ENCODE results near the gene C2orf49. TPM values are rescaled to one million over a fixed set of nuclear protein-coding genes. Genes with fewer than 3 reads are reported as not detected.

The C2orf49 gene
- total RNA-seq, 1 experiment from 2014 or later, result 17.2 TPM

DNA sequence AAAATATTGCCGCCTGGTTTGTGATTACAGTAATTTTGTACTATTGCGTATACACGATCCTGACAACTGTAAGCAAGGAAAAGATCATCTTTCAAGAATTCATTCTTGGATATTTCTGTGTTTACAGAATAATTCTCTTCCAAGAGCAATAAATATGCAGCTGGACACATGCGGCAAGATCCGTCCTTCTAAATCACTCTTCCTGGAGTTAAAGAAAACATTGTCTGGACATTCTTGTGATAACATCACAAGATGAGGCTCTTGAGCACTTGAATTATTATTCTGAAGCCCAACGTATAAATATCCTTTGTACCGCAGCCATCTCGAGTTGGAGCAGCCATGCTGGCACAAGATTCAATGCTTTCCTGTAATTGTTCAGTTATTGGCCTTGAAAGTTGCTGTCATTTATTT is 51.6 kb downstream of the C2orf49 start:
- intact Hi-C loops (cut with micrococcal nuclease), result no loop called here
- Histone ChIP-seq H3K4me3 (replicated peaks in 1 of 2; ENCODE audit: low read depth in 1 of 2, low read length in 2 of 2) (no peak overlapping the region), H2AFZ (ENCODE audit: low read depth, low read length, poor library complexity, severe bottlenecking) (no peak overlapping the region), H3K27ac (ENCODE audit: low read depth, low read length) (no peak overlapping the region), H4K20me1 (ENCODE audit: insufficient read depth) (peaks cover 3% of the 10 kb centered on the region; the same call in 1 of the 2 replicates), H3K4me1 (ENCODE audit: control insufficient read depth in 1 of 2, insufficient read depth in 2 of 2, low read length in 2 of 2) (peaks cover 25 to 44% of the 10 kb centered on the region in 2 experiments), H3K9me2 (ENCODE audit: insufficient read depth) (no peaks in the 10 kb centered on the region), H3K4me2 (ENCODE audit: low read length) (no peak overlapping the region), H3K9me3 (ENCODE audit: control insufficient read depth in 1 of 2, insufficient read depth in 1 of 2, low read depth in 1 of 2, low read length in 2 of 2) (no peaks in the 10 kb centered on the region), H3K36me3 (ENCODE audit: control insufficient read depth in 1 of 2, insufficient read depth in 2 of 2, low read length in 2 of 2) (peaks cover 24 to 41% of the 10 kb centered on the region in 2 experiments; a peak in 3 of 4 replicates), H3K9ac (ENCODE audit: low read length) (no peak overlapping the region), H3K79me2 (ENCODE audit: insufficient read depth, low read length) (peaks cover 96% of the 10 kb centered on the region), H3K27me3 (ENCODE audit: insufficient read depth, low read length) (no peaks in the 10 kb centered on the region)
- no TSS peak for BruUV-seq (replicated peaks)
- RAD21 ChIA-PET (ENCODE audit: low non-redundant PET in 1 of 2, low total read pairs in 2 of 2, uncharacterized antibody in 2 of 2, unreplicated experiment in 2 of 2), result no interaction called here
- TF ChIP-seq POLR2AphosphoS5 (IDR thresholded peaks at IDR 0.05; ENCODE audit: low read depth, low read length) (no peak), ELF1 (IDR thresholded peaks at IDR 0.05; ENCODE audit: borderline replicate concordance, low read depth) (no peak), CEBPB (IDR thresholded peaks at IDR 0.05; ENCODE audit: low read depth) (no peak), SIN3A (IDR thresholded peaks at IDR 0.05; ENCODE audit: low read depth) (no peak), ZFX (IDR thresholded peaks at IDR 0.05) (no peak), SP1 (IDR thresholded peaks at IDR 0.05; ENCODE audit: low read depth) (no peak), YY1 (IDR thresholded peaks at IDR 0.05; ENCODE audit: extremely low read depth, insufficient replicate concordance, low read depth, low read length) (no peak), EZH2phosphoT487 (IDR thresholded peaks at IDR 0.05; ENCODE audit: borderline replicate concordance) (no peak), FOSL1 (IDR thresholded peaks at IDR 0.05; ENCODE audit: low read depth) (no peak), POLR2A (IDR thresholded peaks at IDR 0.05; ENCODE audit: borderline replicate concordance, extremely low read depth, insufficient read depth, insufficient read length) (no peak), EZH2 (IDR thresholded peaks at IDR 0.05) (no peak), JUND (IDR thresholded peaks at IDR 0.05) (no peak)
- TF ChIP-seq, protein P1, sequence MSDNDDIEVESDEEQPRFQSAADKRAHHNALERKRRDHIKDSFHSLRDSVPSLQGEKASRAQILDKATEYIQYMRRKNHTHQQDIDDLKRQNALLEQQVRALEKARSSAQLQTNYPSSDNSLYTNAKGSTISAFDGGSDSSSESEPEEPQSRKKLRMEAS (IDR thresholded peaks at IDR 0.05), result no peak
- TF ChIP-seq, protein P2, sequence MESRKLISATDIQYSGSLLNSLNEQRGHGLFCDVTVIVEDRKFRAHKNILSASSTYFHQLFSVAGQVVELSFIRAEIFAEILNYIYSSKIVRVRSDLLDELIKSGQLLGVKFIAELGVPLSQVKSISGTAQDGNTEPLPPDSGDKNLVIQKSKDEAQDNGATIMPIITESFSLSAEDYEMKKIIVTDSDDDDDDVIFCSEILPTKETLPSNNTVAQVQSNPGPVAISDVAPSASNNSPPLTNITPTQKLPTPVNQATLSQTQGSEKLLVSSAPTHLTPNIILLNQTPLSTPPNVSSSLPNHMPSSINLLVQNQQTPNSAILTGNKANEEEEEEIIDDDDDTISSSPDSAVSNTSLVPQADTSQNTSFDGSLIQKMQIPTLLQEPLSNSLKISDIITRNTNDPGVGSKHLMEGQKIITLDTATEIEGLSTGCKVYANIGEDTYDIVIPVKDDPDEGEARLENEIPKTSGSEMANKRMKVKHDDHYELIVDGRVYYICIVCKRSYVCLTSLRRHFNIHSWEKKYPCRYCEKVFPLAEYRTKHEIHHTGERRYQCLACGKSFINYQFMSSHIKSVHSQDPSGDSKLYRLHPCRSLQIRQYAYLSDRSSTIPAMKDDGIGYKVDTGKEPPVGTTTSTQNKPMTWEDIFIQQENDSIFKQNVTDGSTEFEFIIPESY (IDR thresholded peaks at IDR 0.05; ENCODE audit: extremely low read depth, insufficient replicate concordance, low read length), result no peak
- TF ChIP-seq, protein P3, sequence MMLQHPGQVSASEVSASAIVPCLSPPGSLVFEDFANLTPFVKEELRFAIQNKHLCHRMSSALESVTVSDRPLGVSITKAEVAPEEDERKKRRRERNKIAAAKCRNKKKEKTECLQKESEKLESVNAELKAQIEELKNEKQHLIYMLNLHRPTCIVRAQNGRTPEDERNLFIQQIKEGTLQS (IDR thresholded peaks at IDR 0.05), result no peak
- no peak for ATAC-seq
- no peak for DNase-seq (ENCODE audit: low read depth, low spot score)
- POLR2A ChIA-PET, result interaction anchor here (1.7 kb wide), 1 partner anchor 15 kb away, joined by 5 read pairs; no protein-coding TSS in a partner anchor
- CTCF ChIA-PET, result interaction anchor here (1.2 kb wide), 1 partner anchor 132 kb away, joined by 3 read pairs; no protein-coding TSS in a partner anchor
